HG02642 (cell line): ENCODE data around the gene ADSS1.

Experiments used
- ATAC-seq: cut with Tn5 transposase; IDR thresholded peaks from one replicate; pipeline ENCODE4 v1.9.1; 2021; ENCODE audit warnings: mild to moderate bottlenecking; ENCODE audit not compliant: unreplicated experiment, poor library complexity

Gene ADSS1

GRCh38 chr14:104775073-104775489 is 51.1 kb downstream of the ADSS1 start:
- no peak for ATAC-seq

GRCh38 chr14:104776481-104776880 is 52.5 kb downstream of the ADSS1 start:
- ATAC-seq, result no peak

GRCh38 chr14:104776961-104777807 is 53.2 kb downstream of the ADSS1 start:
- ATAC-seq, result no peak

- no peak for ATAC-seq
These were observed 53.8 kb downstream of the ADSS1 start for GRCh38 chr14:104777808-104778249.

- ATAC-seq, result no peak
These were observed 54.8 kb downstream of the ADSS1 start for GRCh38 chr14:104778694-104779331.

GRCh38 chr14:104779776-104780512 is 55.9 kb downstream of the ADSS1 start:
- no peak for ATAC-seq

GRCh38 chr14:104780513-104781030 is 56.5 kb downstream of the ADSS1 start:
- ATAC-seq, result no peak

- no peak for ATAC-seq
These were observed 57.4 kb downstream of the ADSS1 start for GRCh38 chr14:104781271-104782077.

- ATAC-seq, result no peak
These were observed 58.2 kb downstream of the ADSS1 start for GRCh38 chr14:104782086-104782807.

GRCh38 chr14:104782808-104783139 is 58.7 kb downstream of the ADSS1 start:
- ATAC-seq, result no peak

- ATAC-seq, result no peak
These were observed 59.6 kb downstream of the ADSS1 start for GRCh38 chr14:104783484-104784217.

GRCh38 chr14:104784218-104784568 is 60.2 kb downstream of the ADSS1 start:
- ATAC-seq, result no peak

GRCh38 chr14:104784846-104785707 is 61.0 kb downstream of the ADSS1 start:
- ATAC-seq, result no peak

- ATAC-seq, result no peak
These were observed 61.7 kb downstream of the ADSS1 start for GRCh38 chr14:104785708-104786080.

- no peak for ATAC-seq
These were observed 62.1 kb downstream of the ADSS1 start for GRCh38 chr14:104786091-104786586.

- no peak for ATAC-seq
These were observed 63.0 kb downstream of the ADSS1 start for GRCh38 chr14:104786726-104787675.

GRCh38 chr14:104787736-104788135 is 63.7 kb downstream of the ADSS1 start:
- no peak for ATAC-seq
